A549 (cell line): Measurements from ENCODE around the gene CALHM3.
"Not testable (repeated sequence)": the region's sequence is repeated elsewhere in the genome, so short reads cannot be mapped to it uniquely, and the experiment has no call there.

Experiments
- CHD2 ChIP-seq: fragments of 150-350 bp; IDR thresholded peaks from 2 replicates; pipeline ENCODE4 v1.6.1; 2014; ENCODE audit warnings: low read length; ENCODE audit not compliant: partially characterized antibody
- CTCF ChIP-seq: fragments of >200 bp; sonication (Bioruptor Twin); formaldehyde crosslinking; IDR thresholded peaks from 3 replicates; pipeline ENCODE4 v1.5.1; 2016
- ESRRA ChIP-seq: fragments of 150-350 bp; IDR thresholded peaks from 2 replicates; pipeline ENCODE4 v1.6.1; 2014; ENCODE audit warnings: mild to moderate bottlenecking, low read length, borderline replicate concordance
- GATA3 ChIP-seq: IDR thresholded peaks from 2 replicates; pipeline ENCODE4 v1.6.1; 2012; ENCODE audit warnings: borderline replicate concordance
- SMC3 ChIP-seq: fragments of >200 bp; sonication (Bioruptor Twin); formaldehyde crosslinking; IDR thresholded peaks from 3 replicates; pipeline ENCODE4 v1.6.1; 2018; ENCODE audit warnings: inconsistent platforms

GRCh38 chr10:103527476-103527875 is 48.4 kb upstream of the CALHM3 start:
- TF ChIP-seq SMC3, CHD2, ESRRA, CTCF, GATA3: not testable (repeated sequence)
